Peyer's patch (tissue), 4 donors: ENCODE results near the gene EYA2.

Experiments
- POLR2A ChIP-seq, 2 donors: fragments of 450-650 bp; IDR thresholded peaks; one replicate each; pipeline ENCODE4 v1.5.1; 2017; ENCODE audit warnings: antibody characterized with exemption in 2 of 2, mild to moderate bottlenecking in 2 of 2, moderate library complexity in 2 of 2
- TF ChIP-seq, protein P1 (sequence below), 6 experiments: fragments of 450-650 bp in 4 of 6; fragments of 200-600 bp in 2 of 6; sonication (generic) in 1 of 6; IDR thresholded peaks; one replicate each; pipeline ENCODE4 v1.5.1; 2017 to 2019; ENCODE audit warnings: antibody characterized with exemption in 6 of 6, mild to moderate bottlenecking in 3 of 6, moderate library complexity in 1 of 6

DNA sequence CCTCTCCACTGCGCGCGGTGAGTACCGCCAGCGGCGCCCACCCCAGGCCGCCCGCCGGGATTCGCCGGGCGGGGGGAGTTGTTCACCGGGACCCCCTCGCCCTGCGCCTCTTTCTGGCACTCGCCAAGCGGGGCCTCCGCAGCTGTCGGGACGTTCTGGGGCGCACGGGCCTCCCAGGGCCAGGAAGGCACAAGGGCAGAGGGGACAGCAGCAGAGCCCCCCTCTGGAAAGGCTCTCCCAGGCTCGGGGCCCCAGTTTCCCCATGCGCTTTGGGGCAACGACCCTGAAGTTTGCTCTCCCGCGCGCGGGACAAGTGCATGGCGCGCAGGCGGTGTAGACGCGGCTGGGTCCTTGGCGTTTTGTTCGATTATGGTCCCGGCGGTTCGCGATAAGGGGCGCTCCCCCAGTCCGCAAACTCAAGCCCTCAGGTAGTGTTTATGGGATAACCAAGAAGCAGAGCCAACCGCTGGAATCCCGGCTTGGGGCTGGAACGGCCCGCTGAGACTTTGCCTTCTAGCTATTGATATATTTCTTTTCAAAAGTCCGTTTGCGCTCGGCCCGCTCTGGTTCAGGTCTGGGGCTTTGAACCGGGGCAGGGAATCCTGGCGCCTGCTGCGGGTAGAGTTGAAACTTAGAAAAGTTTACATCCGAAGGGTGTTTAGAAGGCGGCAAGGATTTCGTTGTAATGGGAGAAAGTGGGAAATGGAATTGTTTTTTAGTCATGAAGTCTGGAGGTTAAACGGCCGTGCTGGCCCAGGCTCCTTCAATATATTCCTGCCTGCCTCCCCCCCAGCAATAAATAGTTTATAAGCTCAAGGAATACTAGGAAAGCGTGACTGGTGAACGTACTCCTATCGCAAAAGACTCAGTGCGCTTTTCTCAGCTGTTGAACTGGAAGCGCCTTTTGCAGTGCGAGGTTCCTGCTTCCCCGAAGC, 595 bp downstream of the EYA2 start:
- TF ChIP-seq POLR2A (IDR thresholded peaks at IDR 0.05): no peak
- TF ChIP-seq, protein P1, sequence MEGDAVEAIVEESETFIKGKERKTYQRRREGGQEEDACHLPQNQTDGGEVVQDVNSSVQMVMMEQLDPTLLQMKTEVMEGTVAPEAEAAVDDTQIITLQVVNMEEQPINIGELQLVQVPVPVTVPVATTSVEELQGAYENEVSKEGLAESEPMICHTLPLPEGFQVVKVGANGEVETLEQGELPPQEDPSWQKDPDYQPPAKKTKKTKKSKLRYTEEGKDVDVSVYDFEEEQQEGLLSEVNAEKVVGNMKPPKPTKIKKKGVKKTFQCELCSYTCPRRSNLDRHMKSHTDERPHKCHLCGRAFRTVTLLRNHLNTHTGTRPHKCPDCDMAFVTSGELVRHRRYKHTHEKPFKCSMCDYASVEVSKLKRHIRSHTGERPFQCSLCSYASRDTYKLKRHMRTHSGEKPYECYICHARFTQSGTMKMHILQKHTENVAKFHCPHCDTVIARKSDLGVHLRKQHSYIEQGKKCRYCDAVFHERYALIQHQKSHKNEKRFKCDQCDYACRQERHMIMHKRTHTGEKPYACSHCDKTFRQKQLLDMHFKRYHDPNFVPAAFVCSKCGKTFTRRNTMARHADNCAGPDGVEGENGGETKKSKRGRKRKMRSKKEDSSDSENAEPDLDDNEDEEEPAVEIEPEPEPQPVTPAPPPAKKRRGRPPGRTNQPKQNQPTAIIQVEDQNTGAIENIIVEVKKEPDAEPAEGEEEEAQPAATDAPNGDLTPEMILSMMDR (IDR thresholded peaks at IDR 0.05): no peak
